CD4-positive, alpha-beta T cell (primary cell): ENCODE data around the gene FKBP3. TPM values are rescaled to one million over a fixed set of nuclear protein-coding genes. Genes with fewer than 3 reads are reported as not detected.

ENCODE experiments used
- ATAC-seq: fragments of 200-7000 bp; cut with Tn5 transposase; one replicate; pipeline ENCODE4 v1.10.0; 2022; ENCODE audit warnings: mild to moderate bottlenecking; ENCODE audit not compliant: poor library complexity
- CTCF ChIA-PET: fragments of 350-600 bp; sonication (Branson Sonifier 250); formaldehyde crosslinking; loops from one replicate; lab custom pipeline; 2021; ENCODE audit warnings: antibody characterized with exemption, inconsistent platforms; lab: Charles Lee
- POLR2A ChIA-PET: fragments of 350-600 bp; sonication (Branson Sonifier 250); formaldehyde crosslinking; loops from one replicate; lab custom pipeline; 2021; ENCODE audit warnings: antibody characterized with exemption, inconsistent platforms; lab: Charles Lee
- DNase-seq, 14 experiments: peaks; one replicate each; pipeline ENCODE4 v3.0.0-alpha.2; 2013 to 2020; ENCODE audit warnings: mixed read lengths in 2 of 14
- H3K27ac ChIP-seq, 2 donors: one replicate each; pipeline versions ENCODE4 v1.5.1 to v1.7.0; 2013; ENCODE audit warnings: low read length in 2 of 2, low read depth in 1 of 2, mild to moderate bottlenecking in 1 of 2
- H3K27me3 ChIP-seq, 2 experiments: 1 replicate in 1 of 2; 2 replicates in 1 of 2; pipeline versions ENCODE4 v1.6.1 to v1.7.0; 2013; ENCODE audit warnings: low read length in 2 of 2, control low read depth in 1 of 2, mild to moderate bottlenecking in 1 of 2, moderate library complexity in 1 of 2; ENCODE audit not compliant: insufficient read depth in 2 of 2, control insufficient read depth in 1 of 2
- H3K36me3 ChIP-seq: one replicate; pipeline ENCODE4 v1.6.1; 2013; ENCODE audit warnings: low read length, control low read depth; ENCODE audit not compliant: insufficient read depth
- H3K4me1 ChIP-seq: one replicate; pipeline ENCODE4 v1.6.1; 2013; ENCODE audit warnings: low read length, control low read depth; ENCODE audit not compliant: insufficient read depth
- H3K4me3 ChIP-seq: one replicate; pipeline ENCODE4 v1.5.1; 2013; ENCODE audit warnings: mild to moderate bottlenecking, low read length, moderate library complexity
- H3K9me3 ChIP-seq, 2 experiments: 1 replicate in 1 of 2; 2 replicates in 1 of 2; pipeline versions ENCODE4 v1.6.1 to v1.7.0; 2013; ENCODE audit warnings: low read length in 2 of 2, mild to moderate bottlenecking in 2 of 2, control low read depth in 1 of 2, moderate library complexity in 1 of 2; ENCODE audit not compliant: control insufficient read depth in 1 of 2, insufficient read depth in 1 of 2
- H3K27ac Mint-ChIP-seq: one replicate; pipeline ENCODE4 v1.8.0; 2020; ENCODE audit warnings: mixed read lengths
- H3K27me3 Mint-ChIP-seq: one replicate; pipeline ENCODE4 v1.8.0; 2021; ENCODE audit warnings: mixed read lengths
- H3K36me3 Mint-ChIP-seq: one replicate; pipeline ENCODE4 v1.8.0; 2021; ENCODE audit warnings: low read depth, mixed read lengths
- H3K4me1 Mint-ChIP-seq: one replicate; pipeline ENCODE4 v1.8.0; 2021; ENCODE audit warnings: low read depth, mixed read lengths
- H3K4me3 Mint-ChIP-seq: one replicate; pipeline ENCODE4 v1.8.0; 2020; ENCODE audit warnings: mild to moderate bottlenecking, mixed read lengths
- H3K9me3 Mint-ChIP-seq: one replicate; pipeline ENCODE4 v1.8.0; 2020; ENCODE audit warnings: mixed read lengths
- intact Hi-C, 2 experiments: fragments of 100-400 bp; cut with DNase I in 1 of 2; cut with micrococcal nuclease in 1 of 2; formaldehyde crosslinking; loops; one replicate each; pipeline versions ENCODE4 v1.15.1 to v1.9.0; 2023 to 2025; cut with DNase I, micrococcal nuclease
- total RNA-seq, 174 experiments: library from RNA in 2 of 174; stranded (reverse) in 2 of 174; gene quantifications; one replicate each; pipeline ENCODE4 v1.2.3 and lab custom pipeline; 2021 to 2026
- TF ChIP-seq, protein P1 (sequence below): fragments of 200-600 bp; IDR thresholded peaks from one replicate; pipeline ENCODE4 v1.8.0; 2022; ENCODE audit warnings: antibody characterized with exemption, mild to moderate bottlenecking

FKBP3 gene
- total RNA-seq, 2 experiments from 2014 or later: 36.0 to 40.2 TPM

DNA sequence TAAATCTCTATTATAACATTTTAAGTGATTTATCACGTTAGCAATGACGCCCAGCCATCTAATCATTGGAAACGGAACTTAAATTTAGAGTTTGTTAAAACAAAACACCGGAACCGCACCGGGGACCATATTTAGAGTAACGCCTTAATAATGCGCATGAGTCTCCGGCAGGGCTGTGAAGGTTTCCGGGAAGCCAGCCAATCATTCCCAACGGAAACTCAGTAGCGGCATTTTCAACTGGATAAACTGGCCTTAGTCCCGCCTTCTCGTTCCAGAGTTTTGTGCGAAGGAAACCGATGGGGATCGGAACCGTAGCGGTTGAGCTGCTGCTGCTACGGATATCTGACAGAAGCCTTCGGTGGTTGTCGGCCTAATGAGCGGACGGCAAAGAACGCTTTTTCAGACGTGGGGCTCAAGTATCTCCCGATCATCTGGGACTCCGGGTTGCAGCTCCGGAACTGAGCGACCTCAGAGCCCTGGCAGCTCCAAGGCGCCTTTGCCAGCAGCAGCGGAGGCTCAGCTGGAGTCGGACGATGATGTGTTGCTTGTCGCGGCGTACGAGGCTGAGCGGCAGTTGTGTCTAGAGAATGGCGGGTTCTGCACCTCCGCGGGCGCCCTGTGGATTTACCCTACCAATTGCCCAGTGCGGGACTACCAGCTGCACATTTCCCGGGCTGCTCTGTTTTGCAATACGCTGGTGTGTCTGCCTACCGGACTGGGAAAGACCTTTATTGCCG lies 1.5 kb upstream of the FKBP3 start, which contains the start of gene FANCM:
TSS of gene FANCM (plus strand) at position 272 of the 737 bp plus-strand sequence. CDS start at position 374, 102 bp downstream.
- Mint-ChIP-seq H3K27ac (peak within 1 kb of the TSS; percentile 99), H3K4me1 (peaks cover 61% of the 10 kb centered on the region), H3K27me3 (no peaks in the 10 kb centered on the region), H3K4me3 (peak within 1 kb of the TSS; percentile 99), H3K9me3 (no peaks in the 10 kb centered on the region), H3K36me3 (peaks cover 32% of the 10 kb centered on the region)
- ATAC-seq (peak; percentile 53), DNase-seq (peak; percentile 71 to 95 (median 80))
- H3K4me3 ChIP-seq: peak within 1 kb of the TSS; percentile 82
- POLR2A ChIA-PET: interaction anchor here (0.7 to 5.3 kb wide), 6 partner anchors 52 to 239 kb away, joined by 3 to 111 read pairs (median 13); partner anchors contain the start of genes KLHL28, MIS18BP1, PRPF39 and TOGARAM1
- H3K36me3 ChIP-seq: no peaks in the 10 kb centered on the region
- H3K4me1 ChIP-seq: peaks cover 14% of the 10 kb centered on the region
- H3K27me3 ChIP-seq: no peaks in the 10 kb centered on the region
- peak within 1 kb of the TSS; percentile 84 to 89 for H3K27ac ChIP-seq
- CTCF ChIA-PET: interaction anchor here (0.6 to 2.6 kb wide), 4 partner anchors 9 to 174 kb away, joined by 3 to 12 read pairs (median 4); partner anchors contain the start of genes KLHL28, MIS18BP1 and TOGARAM1
- TF ChIP-seq, protein P1, sequence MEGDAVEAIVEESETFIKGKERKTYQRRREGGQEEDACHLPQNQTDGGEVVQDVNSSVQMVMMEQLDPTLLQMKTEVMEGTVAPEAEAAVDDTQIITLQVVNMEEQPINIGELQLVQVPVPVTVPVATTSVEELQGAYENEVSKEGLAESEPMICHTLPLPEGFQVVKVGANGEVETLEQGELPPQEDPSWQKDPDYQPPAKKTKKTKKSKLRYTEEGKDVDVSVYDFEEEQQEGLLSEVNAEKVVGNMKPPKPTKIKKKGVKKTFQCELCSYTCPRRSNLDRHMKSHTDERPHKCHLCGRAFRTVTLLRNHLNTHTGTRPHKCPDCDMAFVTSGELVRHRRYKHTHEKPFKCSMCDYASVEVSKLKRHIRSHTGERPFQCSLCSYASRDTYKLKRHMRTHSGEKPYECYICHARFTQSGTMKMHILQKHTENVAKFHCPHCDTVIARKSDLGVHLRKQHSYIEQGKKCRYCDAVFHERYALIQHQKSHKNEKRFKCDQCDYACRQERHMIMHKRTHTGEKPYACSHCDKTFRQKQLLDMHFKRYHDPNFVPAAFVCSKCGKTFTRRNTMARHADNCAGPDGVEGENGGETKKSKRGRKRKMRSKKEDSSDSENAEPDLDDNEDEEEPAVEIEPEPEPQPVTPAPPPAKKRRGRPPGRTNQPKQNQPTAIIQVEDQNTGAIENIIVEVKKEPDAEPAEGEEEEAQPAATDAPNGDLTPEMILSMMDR: no peak
- intact Hi-C loops: loop anchor here (2.0 to 5.0 kb wide), 4 partner anchors 53 to 239 kb away; partner anchors contain the start of gene TOGARAM1 (in 1 of the 2)
- no peaks in the 10 kb centered on the region for H3K9me3 ChIP-seq

DNA sequence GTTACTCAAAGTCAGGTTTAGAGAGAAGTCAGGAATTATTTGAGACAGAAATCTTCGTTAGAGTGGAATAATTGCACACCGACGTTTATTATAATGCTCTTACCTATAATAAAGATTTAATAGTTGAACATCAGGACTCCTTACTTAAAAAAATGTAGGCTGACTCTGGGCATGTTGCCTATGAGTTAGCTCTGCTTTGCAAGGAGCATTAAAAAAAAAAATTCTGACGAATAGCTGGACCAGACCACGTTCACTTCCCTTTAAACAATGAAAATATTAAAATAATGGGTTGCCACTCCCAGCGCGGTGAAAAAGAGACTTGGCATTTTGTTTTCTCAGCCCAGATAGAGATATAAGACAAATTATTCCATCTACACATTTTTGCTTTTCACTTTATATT lies 875 bp upstream of the FKBP3 start:
- no peaks in the 10 kb centered on the region for H3K27me3 ChIP-seq
- DNase-seq (peak in 4 of 14 experiments; percentile 4 to 40 (median 32)), ATAC-seq (no peak)
- no peaks in the 10 kb centered on the region for H3K36me3 ChIP-seq
- Mint-ChIP-seq H3K9me3 (no peaks in the 10 kb centered on the region), H3K27me3 (no peaks in the 10 kb centered on the region), H3K4me3 (peak overlapping the region; percentile 99), H3K27ac (peak overlapping the region; percentile 99), H3K4me1 (peaks cover 64% of the 10 kb centered on the region), H3K36me3 (peaks cover 32% of the 10 kb centered on the region)
- H3K9me3 ChIP-seq: no peaks in the 10 kb centered on the region
- POLR2A ChIA-PET: interaction anchor here (0.7 to 5.3 kb wide), 12 partner anchors 19 to 238 kb away, joined by 3 to 111 read pairs (median 3); partner anchors contain the start of genes KLHL28, MIS18BP1, PRPF39 and TOGARAM1
- peak overlapping the region; percentile 82 for H3K4me3 ChIP-seq
- TF ChIP-seq, protein P1: no peak
- peaks cover 14% of the 10 kb centered on the region for H3K4me1 ChIP-seq
- H3K27ac ChIP-seq: peak overlapping the region; percentile 84 to 89
- CTCF ChIA-PET: interaction anchor here (0.6 to 2.6 kb wide), 5 partner anchors 10 to 175 kb away, joined by 3 to 12 read pairs (median 4); partner anchors contain the start of genes KLHL28, MIS18BP1 and TOGARAM1
- intact Hi-C loops: loop anchor here (5.0 kb wide), 2 partner anchors 132 to 238 kb away; a partner anchor contains a TSS

DNA sequence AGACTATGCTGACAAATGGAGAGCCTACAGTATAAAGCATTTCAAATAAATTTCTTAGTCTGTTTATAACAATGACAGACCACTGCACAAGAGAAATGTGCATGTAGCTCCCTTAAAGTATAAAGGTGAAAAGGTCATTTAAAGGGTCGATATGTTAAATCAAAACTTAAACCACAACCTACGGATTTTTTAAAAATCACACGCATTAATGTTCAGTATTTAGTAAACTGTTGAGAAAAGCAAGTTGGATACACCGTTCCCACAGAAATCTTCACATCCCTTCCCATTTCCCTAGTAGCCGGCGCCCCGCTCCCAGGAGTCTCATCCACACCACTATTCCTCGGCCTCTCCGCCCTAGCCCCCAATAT lies 614 bp downstream of the FKBP3 start:
- peaks cover 37% of the 10 kb centered on the region for H3K36me3 Mint-ChIP-seq
- H3K4me3 Mint-ChIP-seq: peak overlapping the region; percentile 99
- Histone ChIP-seq H3K27me3 (no peaks in the 10 kb centered on the region), H3K9me3 (no peaks in the 10 kb centered on the region), H3K4me1 (peaks cover 14% of the 10 kb centered on the region), H3K36me3 (no peaks in the 10 kb centered on the region), H3K4me3 (peak overlapping the region; percentile 82), H3K27ac (peak overlapping the region; percentile 69 to 84)
- peaks cover 67% of the 10 kb centered on the region for H3K4me1 Mint-ChIP-seq
- DNase-seq (peak in 1 of 14 experiments; percentile 12), ATAC-seq (no peak)
- CTCF ChIA-PET: interaction anchor here (1.8 to 2.6 kb wide), 2 partner anchors 119 to 172 kb away, joined by 7 to 12 read pairs; partner anchors contain the start of genes KLHL28, MIS18BP1 and TOGARAM1
- intact Hi-C loops: loop anchor here (1.0 to 2.0 kb wide), 5 partner anchors 49 to 236 kb away; partner anchors contain the start of genes KLHL28 (in 1 of the 2), MIS18BP1 (in 1 of the 2) and PRPF39 (in 1 of the 2)
- POLR2A ChIA-PET: interaction anchor here (0.6 to 5.3 kb wide), 8 partner anchors 19 to 236 kb away, joined by 3 to 111 read pairs (median 8); partner anchors contain the start of genes KLHL28, MIS18BP1, PRPF39 and TOGARAM1
- no peaks in the 10 kb centered on the region for H3K9me3 Mint-ChIP-seq
- peak overlapping the region; percentile 99 for H3K27ac Mint-ChIP-seq
- H3K27me3 Mint-ChIP-seq: no peaks in the 10 kb centered on the region
- TF ChIP-seq, protein P1: no peak
